ENCODE data around the gene TP53BP1. TPM values are rescaled to one million over a fixed set of nuclear protein-coding genes. Genes with fewer than 3 reads are reported as not detected.

TP53BP1 gene
- total RNA-seq, 4 donors from 2014 or later, result 9.0 to 17.0 (median 13.3) TPM

DNA sequence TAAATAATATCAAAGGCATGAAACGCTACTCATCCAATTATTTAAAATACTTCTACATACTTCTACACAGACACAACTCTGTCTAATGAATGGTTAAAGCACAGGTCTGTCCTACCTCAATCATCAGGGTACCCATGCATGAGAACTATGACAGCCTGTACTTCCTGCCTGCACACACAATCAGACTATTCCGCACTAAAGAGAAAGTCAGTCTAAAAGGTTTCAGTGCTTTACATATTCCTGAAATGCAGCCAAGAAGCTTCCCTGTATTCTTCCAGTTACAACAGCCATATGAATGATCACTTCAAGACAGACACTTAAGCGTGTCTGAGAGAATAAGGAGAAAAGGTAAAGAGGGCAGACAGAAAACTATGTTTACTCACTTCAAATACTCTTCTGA is 63.3 kb downstream of the TP53BP1 start:
- Histone ChIP-seq H3K27me3 (no peaks in the 10 kb centered on the region), H3K4me1 (no peaks in the 10 kb centered on the region), H3K4me3 (no peak overlapping the region), H3K36me3 (peaks cover 0 to 33% of the 10 kb centered on the region in 2 donors), H3K9me3 (no peaks in the 10 kb centered on the region), H3K27ac (no peak overlapping the region)
- TF ChIP-seq, protein P1, sequence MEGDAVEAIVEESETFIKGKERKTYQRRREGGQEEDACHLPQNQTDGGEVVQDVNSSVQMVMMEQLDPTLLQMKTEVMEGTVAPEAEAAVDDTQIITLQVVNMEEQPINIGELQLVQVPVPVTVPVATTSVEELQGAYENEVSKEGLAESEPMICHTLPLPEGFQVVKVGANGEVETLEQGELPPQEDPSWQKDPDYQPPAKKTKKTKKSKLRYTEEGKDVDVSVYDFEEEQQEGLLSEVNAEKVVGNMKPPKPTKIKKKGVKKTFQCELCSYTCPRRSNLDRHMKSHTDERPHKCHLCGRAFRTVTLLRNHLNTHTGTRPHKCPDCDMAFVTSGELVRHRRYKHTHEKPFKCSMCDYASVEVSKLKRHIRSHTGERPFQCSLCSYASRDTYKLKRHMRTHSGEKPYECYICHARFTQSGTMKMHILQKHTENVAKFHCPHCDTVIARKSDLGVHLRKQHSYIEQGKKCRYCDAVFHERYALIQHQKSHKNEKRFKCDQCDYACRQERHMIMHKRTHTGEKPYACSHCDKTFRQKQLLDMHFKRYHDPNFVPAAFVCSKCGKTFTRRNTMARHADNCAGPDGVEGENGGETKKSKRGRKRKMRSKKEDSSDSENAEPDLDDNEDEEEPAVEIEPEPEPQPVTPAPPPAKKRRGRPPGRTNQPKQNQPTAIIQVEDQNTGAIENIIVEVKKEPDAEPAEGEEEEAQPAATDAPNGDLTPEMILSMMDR (IDR thresholded peaks at IDR 0.05 in 4 of 5, conservative IDR thresholded peaks at IDR 0.05 in 1 of 5), result no peak
- no peak for TF ChIP-seq POLR2A (IDR thresholded peaks at IDR 0.05)
- no peak for DNase-seq
- in situ Hi-C loops (cut with MboI; ENCODE audit: low sequenced_read_pairs in 4 of 4), result no loop called here
- no peak for ATAC-seq
- intact Hi-C loops (cut with DNase I; ENCODE audit: low total_unique reads), result no loop called here

DNA sequence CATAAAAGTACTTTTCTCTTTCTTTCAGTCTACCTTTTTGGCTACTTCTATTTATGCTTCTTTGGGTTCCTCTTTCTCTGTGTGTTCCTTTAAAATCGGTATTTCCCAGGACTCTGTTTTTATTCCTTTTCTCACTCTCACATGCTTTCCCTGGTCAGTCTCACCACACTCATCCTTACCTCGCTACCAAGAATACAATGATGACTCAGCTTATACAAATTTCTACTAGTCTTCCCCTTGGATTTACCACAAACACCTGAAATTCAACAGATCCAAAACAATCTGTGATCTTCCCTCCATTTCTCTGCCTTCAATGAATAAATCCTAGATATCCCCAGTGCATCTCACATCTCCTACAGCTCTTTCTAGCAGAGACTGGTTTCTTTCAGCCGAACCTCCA is 69.2 kb downstream of the TP53BP1 start:
- DNase-seq (no peak), ATAC-seq (no peak)
- Histone ChIP-seq H3K9me3 (no peaks in the 10 kb centered on the region), H3K4me3 (no peak overlapping the region), H3K27ac (no peak overlapping the region), H3K36me3 (peaks cover 0 to 43% of the 10 kb centered on the region in 2 donors), H3K27me3 (no peaks in the 10 kb centered on the region), H3K4me1 (no peaks in the 10 kb centered on the region)
- in situ Hi-C loops (cut with MboI; ENCODE audit: low sequenced_read_pairs in 4 of 4), result no loop called here
- intact Hi-C loops (cut with DNase I; ENCODE audit: low total_unique reads), result no loop called here
- TF ChIP-seq, protein P1 (IDR thresholded peaks at IDR 0.05 in 4 of 5, conservative IDR thresholded peaks at IDR 0.05 in 1 of 5), result no peak
- no peak for TF ChIP-seq POLR2A (IDR thresholded peaks at IDR 0.05)

DNA sequence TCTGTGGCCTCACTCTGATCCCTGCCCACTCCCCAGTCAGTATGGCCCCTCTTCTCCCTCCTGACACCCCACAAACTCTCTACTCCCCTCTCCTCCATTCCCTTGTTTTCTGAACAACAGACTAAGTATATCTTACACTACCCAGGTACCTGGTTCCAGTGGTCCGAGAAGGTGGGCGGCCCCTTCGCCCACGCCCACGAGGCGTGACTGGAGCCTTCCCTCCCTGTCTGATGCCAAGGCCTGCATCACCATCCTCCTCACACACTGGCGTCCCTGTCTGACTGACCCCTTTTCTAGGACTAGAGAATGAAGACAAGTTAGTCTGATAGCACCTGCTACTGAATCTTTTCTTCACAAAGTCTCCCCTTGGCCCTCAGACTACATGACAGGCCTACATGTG is 72.1 kb downstream of the TP53BP1 start:
- intact Hi-C loops (cut with DNase I; ENCODE audit: low total_unique reads), result no loop called here
- ATAC-seq (no peak), DNase-seq (no peak)
- Histone ChIP-seq H3K27ac (no peak overlapping the region), H3K4me3 (no peak overlapping the region), H3K27me3 (no peaks in the 10 kb centered on the region), H3K9me3 (no peaks in the 10 kb centered on the region), H3K36me3 (peaks cover 0 to 34% of the 10 kb centered on the region in 2 donors), H3K4me1 (no peaks in the 10 kb centered on the region)
- no peak for TF ChIP-seq POLR2A (IDR thresholded peaks at IDR 0.05)
- TF ChIP-seq, protein P1 (IDR thresholded peaks at IDR 0.05 in 4 of 5, conservative IDR thresholded peaks at IDR 0.05 in 1 of 5), result no peak
- in situ Hi-C loops (cut with MboI; ENCODE audit: low sequenced_read_pairs in 4 of 4), result no loop called here

DNA sequence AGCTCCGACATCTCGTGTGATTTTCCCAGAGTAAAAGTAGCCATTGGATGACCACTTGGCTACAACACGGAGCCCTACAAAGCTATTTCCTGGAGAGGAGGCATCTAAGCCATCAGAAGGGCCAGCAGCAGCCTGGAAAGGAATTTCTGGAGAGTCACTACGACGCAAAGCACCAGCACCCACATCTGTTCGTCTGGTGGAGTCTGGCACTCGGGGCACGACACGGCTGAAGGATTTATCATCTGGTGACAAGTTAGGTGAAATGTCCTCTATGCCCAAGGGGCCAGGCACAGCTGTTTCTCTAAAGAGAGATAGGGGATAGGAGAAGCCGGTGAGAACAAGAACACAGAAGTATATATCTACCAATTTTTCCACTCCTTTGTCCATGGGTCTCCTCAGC is 72.5 kb downstream of the TP53BP1 start:
- H3K36me3 ChIP-seq, result peaks cover 0 to 38% of the 10 kb centered on the region in 2 donors
- H3K4me3 ChIP-seq, result no peak overlapping the region
- H3K9me3 ChIP-seq, result no peaks in the 10 kb centered on the region
- no peaks in the 10 kb centered on the region for H3K4me1 ChIP-seq
- H3K27me3 ChIP-seq, result no peaks in the 10 kb centered on the region
- ATAC-seq (no peak), DNase-seq (no peak)
- intact Hi-C loops (cut with DNase I; ENCODE audit: low total_unique reads) (no loop called here), in situ Hi-C loops (cut with MboI; ENCODE audit: low sequenced_read_pairs in 4 of 4) (no loop called here)
- no peak for TF ChIP-seq POLR2A (IDR thresholded peaks at IDR 0.05)
- TF ChIP-seq, protein P1 (IDR thresholded peaks at IDR 0.05 in 4 of 5, conservative IDR thresholded peaks at IDR 0.05 in 1 of 5), result no peak
- H3K27ac ChIP-seq, result no peak overlapping the region

DNA sequence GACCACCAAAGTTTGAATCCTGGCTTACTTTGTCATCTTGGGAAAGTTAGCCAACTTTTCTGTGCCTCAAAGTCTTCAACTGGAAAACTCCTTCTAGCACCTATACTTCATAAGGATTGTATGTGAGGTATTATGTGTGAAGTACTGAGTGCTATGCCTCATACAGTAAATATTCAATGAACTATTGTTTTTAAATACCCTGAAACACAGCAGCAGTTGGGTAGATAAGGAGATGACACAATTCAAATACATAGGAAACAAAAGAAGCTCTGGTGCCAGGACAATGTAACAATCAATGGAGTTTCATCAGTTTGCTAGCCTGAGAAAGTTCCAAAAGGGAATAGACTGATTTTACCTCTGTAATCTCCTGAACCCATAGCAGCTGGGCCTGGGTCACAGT is 78.8 kb downstream of the TP53BP1 start:
- Histone ChIP-seq H3K4me1 (no peaks in the 10 kb centered on the region), H3K4me3 (no peak overlapping the region), H3K9me3 (no peaks in the 10 kb centered on the region), H3K27ac (no peak overlapping the region), H3K27me3 (no peaks in the 10 kb centered on the region), H3K36me3 (peaks cover 0 to 31% of the 10 kb centered on the region in 2 donors)
- in situ Hi-C loops (cut with MboI; ENCODE audit: low sequenced_read_pairs in 4 of 4), result no loop called here
- intact Hi-C loops (cut with DNase I; ENCODE audit: low total_unique reads), result no loop called here
- TF ChIP-seq POLR2A (IDR thresholded peaks at IDR 0.05), result no peak
- TF ChIP-seq, protein P1 (IDR thresholded peaks at IDR 0.05 in 4 of 5, conservative IDR thresholded peaks at IDR 0.05 in 1 of 5), result no peak
- DNase-seq, result no peak
- ATAC-seq, result no peak
